Hematopoietic multipotent progenitor cell treated with erythropoietin and hydrocortisone succinate and interleukin-3 and kit ligand, for 17 days (in vitro differentiated cells): ENCODE measurements around the gene NAA60.
"Not testable (repeated sequence)": the region's sequence is repeated elsewhere in the genome, so short reads cannot be mapped to it uniquely, and the experiment has no call there.

Experiments
- DNase-seq: peaks from one replicate; pipeline ENCODE4 v3.0.0-alpha.2; 2015; ENCODE audit warnings: low spot score

The NAA60 gene

GRCh38 chr16:3484318-3485096, 41.0 kb downstream of the NAA60 start:
- no peak for DNase-seq

GRCh38 chr16:3485097-3485745, 41.7 kb downstream of the NAA60 start:
- DNase-seq: no peak

GRCh38 chr16:3485821-3486505, 42.5 kb downstream of the NAA60 start:
- DNase-seq: no peak

- DNase-seq: no peak
These were observed 43.2 kb downstream of the NAA60 start for GRCh38 chr16:3486506-3487215.

GRCh38 chr16:3487521-3488410, 44.3 kb downstream of the NAA60 start:
- no peak for DNase-seq

- DNase-seq: no peak
These were observed 45.3 kb downstream of the NAA60 start for GRCh38 chr16:3488801-3489200.

- DNase-seq: no peak
These were observed 47.6 kb downstream of the NAA60 start for GRCh38 chr16:3490911-3491629.

GRCh38 chr16:3492356-3492755, 48.9 kb downstream of the NAA60 start:
- DNase-seq: no peak

GRCh38 chr16:3494386-3494973, 51.0 kb downstream of the NAA60 start:
- no peak for DNase-seq

- DNase-seq: no peak
These were observed 51.7 kb downstream of the NAA60 start, which contains the start of gene C16orf90 for GRCh38 chr16:3495176-3495575. TSS of gene C16orf90 (minus strand) at chr16:3495489. CDS start at chr16:3495421, 68 bp downstream.

GRCh38 chr16:3496386-3496785, 52.9 kb downstream of the NAA60 start:
- DNase-seq: no peak

- DNase-seq: no peak
These were observed 54.3 kb downstream of the NAA60 start for GRCh38 chr16:3497771-3498170.

- no peak for DNase-seq
These were observed 55.5 kb downstream of the NAA60 start for GRCh38 chr16:3498988-3499387.

- not testable (repeated sequence) for DNase-seq
These were observed 57.9 kb downstream of the NAA60 start for GRCh38 chr16:3501412-3501761.

GRCh38 chr16:3501783-3502400, 58.4 kb downstream of the NAA60 start:
- no peak for DNase-seq

GRCh38 chr16:3503523-3503922, 60.0 kb downstream of the NAA60 start:
- no peak for DNase-seq

- DNase-seq: no peak
These were observed 65.3 kb downstream of the NAA60 start for GRCh38 chr16:3508736-3509135.

- no peak for DNase-seq
These were observed 66.0 kb downstream of the NAA60 start for GRCh38 chr16:3509470-3509928.

GRCh38 chr16:3510416-3510815, 66.9 kb downstream of the NAA60 start:
- DNase-seq: no peak
